Stomach (tissue), 4 donors: Measurements from ENCODE around the gene SMAD7.

ENCODE experiments used
- EP300 ChIP-seq: sonication (generic); formaldehyde crosslinking; IDR thresholded peaks from one replicate; pipeline ENCODE4 v1.6.1; 2017; ENCODE audit warnings: antibody characterized with exemption
- POLR2A ChIP-seq, 4 donors: fragments of 450-650 bp; IDR thresholded peaks; one replicate each; pipeline ENCODE4 v1.6.1; 2016; ENCODE audit warnings: antibody characterized with exemption in 4 of 4, control low read depth in 2 of 4, mild to moderate bottlenecking in 1 of 4, moderate library complexity in 1 of 4
- TF ChIP-seq, protein P1 (sequence below), 7 experiments: fragments of 450-650 bp in 4 of 7; fragments of 200-600 bp in 3 of 7; sonication (generic) in 3 of 7; IDR thresholded peaks; one replicate each; pipeline ENCODE4 v1.5.1; 2016 to 2019; ENCODE audit warnings: antibody characterized with exemption in 7 of 7, control low read depth in 2 of 7, mild to moderate bottlenecking in 1 of 7

DNA sequence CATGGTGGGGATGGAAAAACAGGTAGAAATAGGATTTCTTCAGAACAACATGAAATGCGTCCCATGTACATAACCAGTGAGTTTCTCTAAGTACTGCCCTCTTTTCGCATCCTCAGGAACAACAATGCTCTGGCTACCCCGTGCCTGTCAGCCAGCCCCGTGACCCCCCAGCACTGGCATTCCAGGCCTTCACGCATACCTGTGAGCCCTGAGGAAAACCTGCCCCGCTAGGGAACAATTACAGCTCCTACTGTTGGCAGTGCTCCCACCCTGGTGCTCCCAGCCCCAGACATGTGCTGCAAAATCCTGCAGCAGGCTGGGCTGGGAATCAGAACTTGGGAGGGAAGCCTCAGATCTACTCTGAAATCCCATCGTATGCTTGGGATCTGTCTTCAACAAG, 9.1 kb downstream of the SMAD7 start:
- TF ChIP-seq, protein P1, sequence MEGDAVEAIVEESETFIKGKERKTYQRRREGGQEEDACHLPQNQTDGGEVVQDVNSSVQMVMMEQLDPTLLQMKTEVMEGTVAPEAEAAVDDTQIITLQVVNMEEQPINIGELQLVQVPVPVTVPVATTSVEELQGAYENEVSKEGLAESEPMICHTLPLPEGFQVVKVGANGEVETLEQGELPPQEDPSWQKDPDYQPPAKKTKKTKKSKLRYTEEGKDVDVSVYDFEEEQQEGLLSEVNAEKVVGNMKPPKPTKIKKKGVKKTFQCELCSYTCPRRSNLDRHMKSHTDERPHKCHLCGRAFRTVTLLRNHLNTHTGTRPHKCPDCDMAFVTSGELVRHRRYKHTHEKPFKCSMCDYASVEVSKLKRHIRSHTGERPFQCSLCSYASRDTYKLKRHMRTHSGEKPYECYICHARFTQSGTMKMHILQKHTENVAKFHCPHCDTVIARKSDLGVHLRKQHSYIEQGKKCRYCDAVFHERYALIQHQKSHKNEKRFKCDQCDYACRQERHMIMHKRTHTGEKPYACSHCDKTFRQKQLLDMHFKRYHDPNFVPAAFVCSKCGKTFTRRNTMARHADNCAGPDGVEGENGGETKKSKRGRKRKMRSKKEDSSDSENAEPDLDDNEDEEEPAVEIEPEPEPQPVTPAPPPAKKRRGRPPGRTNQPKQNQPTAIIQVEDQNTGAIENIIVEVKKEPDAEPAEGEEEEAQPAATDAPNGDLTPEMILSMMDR (IDR thresholded peaks at IDR 0.05): no peak
- TF ChIP-seq POLR2A (IDR thresholded peaks at IDR 0.05) (no peak), EP300 (no peak)
